TTC549 (cell line): ENCODE data around the gene FZD1.
"Not testable (repeated sequence)": the region's sequence is repeated elsewhere in the genome, so short reads cannot be mapped to it uniquely, and the experiment has no call there.

Experiments
- FAIRE-seq: peaks from 2 replicates; lab custom pipeline; 2012; peaks lifted over from hg19 to GRCh38; lab: Jason Lieb, UNC

Gene FZD1

GRCh38 chr7:91297939-91298338 lies 33.7 kb downstream of the FZD1 start:
- no peak for FAIRE-seq

- FAIRE-seq: no peak
These were observed 35.9 kb downstream of the FZD1 start for GRCh38 chr7:91299952-91300775.

DNA sequence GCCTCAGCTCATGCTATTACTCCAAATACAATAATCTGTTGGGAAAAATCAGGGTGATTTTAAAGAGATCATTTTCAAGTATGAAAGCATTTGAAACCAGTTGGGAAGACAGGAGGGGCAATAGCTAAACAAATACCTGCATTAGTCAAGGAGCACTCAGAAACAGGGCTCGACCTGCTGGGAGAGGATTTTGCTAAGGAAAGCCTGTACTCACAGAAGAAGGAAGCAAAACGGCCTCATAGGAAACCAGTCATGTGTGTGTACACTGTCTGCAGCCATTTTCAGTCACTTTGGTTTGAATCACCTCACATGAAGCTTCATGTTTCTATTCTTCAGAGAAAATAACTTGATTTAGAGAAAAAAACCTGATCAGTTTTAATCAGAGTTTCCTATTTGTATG lies 38.6 kb downstream of the FZD1 start:
- FAIRE-seq: no peak

GRCh38 chr7:91306266-91306665 lies 42.0 kb downstream of the FZD1 start:
- no peak for FAIRE-seq

DNA sequence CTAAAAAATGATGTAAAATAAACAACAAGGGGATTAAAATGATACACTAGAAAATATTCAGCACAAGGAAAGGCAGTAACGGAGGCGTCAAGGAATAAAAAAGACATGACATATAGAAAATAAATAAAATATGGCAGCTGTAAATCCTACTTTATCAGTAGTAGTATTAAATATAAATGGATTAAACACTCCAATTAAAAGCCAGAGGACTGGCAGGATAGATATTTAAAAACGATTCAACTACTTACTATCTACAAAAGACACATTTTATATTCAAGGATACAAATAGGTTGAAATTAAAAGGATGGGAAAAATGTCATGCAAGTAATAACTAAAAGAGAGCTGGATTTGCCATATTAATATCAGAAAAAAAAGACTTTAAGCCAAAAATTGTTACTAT lies 43.2 kb downstream of the FZD1 start:
- no peak for FAIRE-seq

DNA sequence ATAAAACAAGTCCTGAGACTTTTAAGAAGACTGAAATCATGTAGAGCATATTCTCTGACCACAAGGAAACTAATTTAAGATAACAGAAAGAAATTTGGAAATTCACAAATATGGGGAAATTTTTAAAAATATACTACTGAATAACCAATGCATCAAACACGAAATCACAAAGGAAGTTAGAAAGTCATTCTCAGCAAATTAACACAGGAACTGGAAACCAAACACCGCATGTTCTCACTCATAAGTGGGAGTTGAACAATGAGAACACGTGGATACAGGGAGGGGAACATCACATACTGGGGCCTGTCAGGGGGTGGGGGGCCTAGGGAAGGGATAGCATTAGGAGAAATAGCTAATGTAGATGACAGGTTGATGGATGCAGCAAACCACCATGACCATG lies 44.0 kb downstream of the FZD1 start:
- not testable (repeated sequence) for FAIRE-seq

- no peak for FAIRE-seq
These were observed 46.7 kb downstream of the FZD1 start for GRCh38 chr7:91310830-91311460.

DNA sequence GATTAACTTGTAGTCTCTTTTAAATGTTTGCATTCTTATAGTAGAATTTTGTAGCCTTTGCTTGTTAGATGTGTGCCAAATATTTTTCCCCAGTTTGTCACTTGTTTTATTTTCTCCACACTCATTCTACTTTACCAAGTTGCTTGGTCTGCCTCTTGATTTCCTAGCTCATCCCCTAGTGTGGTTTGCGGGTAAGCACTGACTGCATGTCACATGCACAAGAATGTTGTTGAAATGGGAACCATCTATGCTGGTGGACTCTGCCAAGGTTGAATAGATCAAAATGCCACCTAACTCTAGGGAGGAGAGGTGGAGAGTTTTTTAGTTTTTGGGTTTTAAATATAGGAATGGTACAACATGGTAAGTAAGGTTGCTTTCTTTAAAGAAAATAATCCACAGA lies 47.6 kb downstream of the FZD1 start:
- no peak for FAIRE-seq

- FAIRE-seq: no peak
These were observed 48.9 kb downstream of the FZD1 start for GRCh38 chr7:91313113-91313512.

- FAIRE-seq: no peak
These were observed 50.5 kb downstream of the FZD1 start for GRCh38 chr7:91314591-91315323.

GRCh38 chr7:91316426-91316825 lies 52.2 kb downstream of the FZD1 start:
- no peak for FAIRE-seq

DNA sequence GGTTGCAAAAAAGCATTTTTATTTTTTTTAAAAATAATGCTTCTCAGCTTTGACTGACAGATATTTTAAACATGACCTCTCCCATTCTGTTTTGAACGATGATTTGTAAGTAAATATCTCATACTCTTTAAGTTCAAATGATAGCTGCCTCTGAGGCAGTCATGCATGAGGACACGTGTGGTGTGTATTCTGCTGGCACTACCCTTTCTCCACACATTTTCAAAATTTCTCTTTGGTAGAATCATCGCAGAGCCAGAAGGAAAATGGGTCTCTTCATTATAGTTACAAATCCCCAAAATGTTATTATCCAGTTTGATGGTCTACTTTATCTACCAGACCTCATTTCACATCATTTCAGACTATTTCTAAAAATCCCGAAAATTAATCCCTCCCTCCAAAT lies 55.1 kb downstream of the FZD1 start:
- FAIRE-seq: no peak

DNA sequence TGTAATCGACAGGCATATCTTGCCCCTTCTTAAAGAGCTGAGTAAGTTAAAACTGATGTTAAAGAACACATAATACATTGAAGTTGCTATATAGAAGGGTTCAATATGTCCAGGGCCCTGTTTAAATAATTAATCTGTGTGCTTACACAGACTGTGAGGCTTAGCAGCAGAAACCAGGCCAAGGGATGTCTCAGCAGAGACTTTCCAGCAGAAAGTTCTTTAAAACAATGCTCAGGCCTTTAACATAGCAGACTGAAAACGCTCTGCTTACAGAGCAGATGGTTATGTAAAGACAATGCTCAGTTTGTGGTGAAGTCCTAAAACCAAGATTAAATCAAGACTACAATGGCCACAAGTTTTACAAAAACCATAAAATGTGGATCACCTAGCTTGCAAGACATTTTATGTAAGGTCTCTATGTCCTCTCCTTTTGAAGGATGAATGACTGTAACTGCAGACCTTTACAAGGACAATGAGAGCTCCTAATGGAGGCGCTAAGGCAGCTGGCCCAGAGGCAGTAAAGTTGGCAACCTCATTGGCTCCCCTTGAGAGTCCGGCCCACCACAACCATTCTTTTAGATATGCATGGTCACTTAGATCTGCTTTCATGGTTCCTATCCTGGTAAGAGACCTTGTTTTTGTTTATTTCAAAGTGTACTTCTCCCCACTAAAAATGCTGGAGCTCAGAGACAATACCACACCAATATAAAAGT lies 56.3 kb downstream of the FZD1 start:
- FAIRE-seq: no peak
